CD14-positive monocyte (primary cell): Measurements from ENCODE around the gene SPATA46. TPM values are rescaled to one million over a fixed set of nuclear protein-coding genes. Genes with fewer than 3 reads are reported as not detected.
A peak's percentile ranks its signal among the peaks of the same experiment; 100 is the strongest.

ENCODE experiments used
- DNase-seq, 3 donors: peaks; one replicate each; pipeline ENCODE4 v3.0.0-alpha.2; 2011 to 2022
- H2AFZ ChIP-seq: 2 replicates; pipeline ENCODE4 v1.6.0; 2012; ENCODE audit warnings: mild to moderate bottlenecking, low read depth, low read length, inconsistent platforms; ENCODE audit not compliant: insufficient read depth, poor library complexity, severe bottlenecking
- H3K27ac ChIP-seq, 2 donors: 1 replicate in 1 of 2; 2 replicates in 1 of 2; pipeline ENCODE4 v1.5.1; 2012 to 2013; ENCODE audit warnings: low read length in 2 of 2, control low read depth in 1 of 2, inconsistent platforms in 1 of 2, low read depth in 1 of 2, mild to moderate bottlenecking in 1 of 2
- H3K27me3 ChIP-seq, 2 donors: one replicate each; pipeline versions ENCODE4 v1.6.0 to v1.6.1; 2011 to 2013; ENCODE audit warnings: low read length in 2 of 2; ENCODE audit not compliant: control insufficient read depth in 2 of 2, insufficient read depth in 2 of 2
- H3K36me3 ChIP-seq, 2 donors: replicated peaks in 1 of 2; 1 replicate in 1 of 2; 2 replicates in 1 of 2; pipeline versions ENCODE4 v1.5.1 to v1.6.1; 2012 to 2013; ENCODE audit warnings: low read length in 2 of 2, control low read depth in 1 of 2, inconsistent platforms in 1 of 2, mild to moderate bottlenecking in 1 of 2; ENCODE audit not compliant: insufficient read depth in 2 of 2, control insufficient read depth in 1 of 2
- H3K4me1 ChIP-seq, 2 donors: 1 replicate in 1 of 2; 2 replicates in 1 of 2; pipeline versions ENCODE4 v1.5.1 to v1.6.1; 2012 to 2013; ENCODE audit warnings: low read length in 2 of 2, control low read depth in 1 of 2, inconsistent platforms in 1 of 2, mild to moderate bottlenecking in 1 of 2, moderate library complexity in 1 of 2; ENCODE audit not compliant: insufficient read depth in 2 of 2, control insufficient read depth in 1 of 2
- H3K4me2 ChIP-seq: replicated peaks from 2 replicates; pipeline ENCODE3; 2012; ENCODE audit warnings: low read length, moderate library complexity, mild to moderate bottlenecking; ENCODE audit not compliant: poor library complexity, severe bottlenecking; ENCODE audit errors: extremely low read depth
- H3K4me3 ChIP-seq, 3 experiments: fragments of 200-600 bp in 1 of 3; sonication (generic) in 1 of 3; replicated peaks in 1 of 3; 1 replicate in 2 of 3; 2 replicates in 1 of 3; pipeline ENCODE4 v1.5.1; 2011 to 2013; ENCODE audit warnings: low read length in 3 of 3, mild to moderate bottlenecking in 3 of 3, control low read depth in 2 of 3, low read depth in 2 of 3, inconsistent platforms in 1 of 3, moderate library complexity in 1 of 3
- H3K79me2 ChIP-seq: 2 replicates; pipeline ENCODE4 v1.6.0; 2012; ENCODE audit warnings: mild to moderate bottlenecking, control low read depth, inconsistent platforms, low read length, moderate library complexity; ENCODE audit not compliant: insufficient read depth
- H3K9ac ChIP-seq: 2 replicates; pipeline ENCODE4 v1.6.0; 2017; ENCODE audit warnings: low read length, mild to moderate bottlenecking; ENCODE audit not compliant: insufficient read depth, poor library complexity, severe bottlenecking
- H3K9me3 ChIP-seq, 2 donors: replicated peaks in 1 of 2; 1 replicate in 1 of 2; 2 replicates in 1 of 2; pipeline versions ENCODE4 v1.5.1 to v1.6.1; 2012 to 2013; ENCODE audit warnings: low read length in 2 of 2, control low read depth in 1 of 2; ENCODE audit not compliant: control insufficient read depth in 1 of 2, insufficient read depth in 1 of 2
- H4K20me1 ChIP-seq: 2 replicates; pipeline ENCODE4 v1.6.0; 2012; ENCODE audit warnings: mild to moderate bottlenecking, low read length, control low read depth, moderate library complexity; ENCODE audit not compliant: insufficient read depth
- H3K27ac Mint-ChIP-seq, 7 donors: one replicate each; pipeline ENCODE4 v1.8.0; 2020; ENCODE audit warnings: mild to moderate bottlenecking in 7 of 7, mixed read lengths in 7 of 7, moderate library complexity in 6 of 7, inconsistent platforms in 2 of 7
- H3K27me3 Mint-ChIP-seq, 3 donors: one replicate each; pipeline ENCODE4 v1.8.0; 2021 to 2022; ENCODE audit warnings: low read depth in 3 of 3, mild to moderate bottlenecking in 3 of 3, mixed read lengths in 3 of 3, moderate library complexity in 3 of 3, inconsistent platforms in 1 of 3
- H3K36me3 Mint-ChIP-seq, 2 donors: one replicate each; pipeline ENCODE4 v1.8.0; 2020; ENCODE audit warnings: mixed read lengths in 2 of 2, inconsistent platforms in 1 of 2, mild to moderate bottlenecking in 1 of 2
- H3K4me1 Mint-ChIP-seq: one replicate; pipeline ENCODE4 v1.8.0; 2020; ENCODE audit warnings: mild to moderate bottlenecking, mixed read lengths
- H3K4me3 Mint-ChIP-seq, 2 donors: one replicate each; pipeline ENCODE4 v1.8.0; 2020; ENCODE audit warnings: mild to moderate bottlenecking in 2 of 2, mixed read lengths in 2 of 2, moderate library complexity in 1 of 2
- H3K9me3 Mint-ChIP-seq, 7 donors: one replicate each; pipeline ENCODE4 v1.8.0; 2020 to 2022; ENCODE audit warnings: mixed read lengths in 7 of 7, mild to moderate bottlenecking in 6 of 7, moderate library complexity in 6 of 7, inconsistent platforms in 2 of 7
- CTCF ChIP-seq: fragments of 200-600 bp; IDR thresholded peaks from one replicate; pipeline ENCODE4 v1.8.0; 2022; ENCODE audit warnings: antibody characterized with exemption, mild to moderate bottlenecking
- WGBS: methylation state at CpG from one replicate; pipeline ENCODE4 v1.1.5; 2013; ENCODE audit warnings: missing lambda C conversion rate; ENCODE audit not compliant: insufficient coverage; 5-methylcytosine and 5-hydroxymethylcytosine counted together
- intact Hi-C, 2 donors: fragments of 100-400 bp; cut with micrococcal nuclease; formaldehyde crosslinking; loops; one replicate each; pipeline versions ENCODE4 v1.15.0 to v1.15.1; 2023
- polyA plus RNA-seq, 3 donors: library from polyadenylated mRNA; depleted of rRNA in 1 of 3; unstranded in 2 of 3; stranded (reverse) in 1 of 3; fragments of 300-500 nt in 2 of 3; fragments of >200 nt in 1 of 3; fragmentation: Illumina TruSeq in 2 of 3; gene quantifications; 1 replicate in 2 of 3; 2 replicates in 1 of 3; pipeline ENCODE4 v1.2.3, GENCODE V29; 2012 to 2021

The SPATA46 gene
- polyA plus RNA-seq, 3 donors, result not detected

- Histone ChIP-seq H3K27ac (no peak overlapping the region), H2AFZ (peak overlapping the region; percentile 1), H3K4me1 (peaks cover under 1 to 8% of the 10 kb centered on the region in 2 donors), H3K79me2 (no peaks in the 10 kb centered on the region), H3K9ac (no peak overlapping the region), H3K4me2 (no peak overlapping the region), H3K9me3 (no peaks in the 10 kb centered on the region), H3K36me3 (no peaks in the 10 kb centered on the region), H3K4me3 (no peak overlapping the region), H4K20me1 (no peaks in the 10 kb centered on the region), H3K27me3 (no peaks in the 10 kb centered on the region)
- peaks cover 20% of the 10 kb centered on the region for H3K4me1 Mint-ChIP-seq
- no peak overlapping the region for H3K27ac Mint-ChIP-seq
- WGBS, result no CpG with 5 or more reads among the region's 1 CpG
- peaks cover 0 to 2% (median 2%) of the 10 kb centered on the region in 3 donors for H3K27me3 Mint-ChIP-seq
- intact Hi-C loops, result no loop called here
- no peak overlapping the region for H3K4me3 Mint-ChIP-seq
- peaks cover 0 to 12% of the 10 kb centered on the region in 2 donors for H3K36me3 Mint-ChIP-seq
- H3K9me3 Mint-ChIP-seq, result no peaks in the 10 kb centered on the region
- no peak for DNase-seq
- no peak for TF ChIP-seq CTCF
These were observed 17.7 kb downstream of the SPATA46 start for GRCh38 chr1:162358928-162359327.

- TF ChIP-seq CTCF, result peak; percentile 67
- WGBS, result 100% methylated on average over 1 of the region's 5 CpGs
- DNase-seq, result peak in 2 of 3 donors; percentile 15 to 43
- Mint-ChIP-seq H3K4me1 (peaks cover 32% of the 10 kb centered on the region), H3K4me3 (no peak overlapping the region), H3K9me3 (no peaks in the 10 kb centered on the region), H3K27me3 (peaks cover 0 to 3% (median 1%) of the 10 kb centered on the region in 3 donors), H3K36me3 (peaks cover 0 to 9% of the 10 kb centered on the region in 2 donors), H3K27ac (no peak overlapping the region)
- Histone ChIP-seq H2AFZ (no peak overlapping the region), H3K36me3 (no peaks in the 10 kb centered on the region), H3K9me3 (no peaks in the 10 kb centered on the region), H3K27me3 (no peaks in the 10 kb centered on the region), H3K4me2 (no peak overlapping the region), H3K4me3 (no peak overlapping the region), H3K27ac (no peak overlapping the region), H3K4me1 (peaks cover 11 to 19% of the 10 kb centered on the region in 2 donors), H4K20me1 (no peaks in the 10 kb centered on the region), H3K79me2 (no peaks in the 10 kb centered on the region), H3K9ac (no peak overlapping the region)
- intact Hi-C loops, result no loop called here
These were observed 18.9 kb downstream of the SPATA46 start for GRCh38 chr1:162357681-162358266.
